ENCODE measurements around the gene PRELP.

DNA sequence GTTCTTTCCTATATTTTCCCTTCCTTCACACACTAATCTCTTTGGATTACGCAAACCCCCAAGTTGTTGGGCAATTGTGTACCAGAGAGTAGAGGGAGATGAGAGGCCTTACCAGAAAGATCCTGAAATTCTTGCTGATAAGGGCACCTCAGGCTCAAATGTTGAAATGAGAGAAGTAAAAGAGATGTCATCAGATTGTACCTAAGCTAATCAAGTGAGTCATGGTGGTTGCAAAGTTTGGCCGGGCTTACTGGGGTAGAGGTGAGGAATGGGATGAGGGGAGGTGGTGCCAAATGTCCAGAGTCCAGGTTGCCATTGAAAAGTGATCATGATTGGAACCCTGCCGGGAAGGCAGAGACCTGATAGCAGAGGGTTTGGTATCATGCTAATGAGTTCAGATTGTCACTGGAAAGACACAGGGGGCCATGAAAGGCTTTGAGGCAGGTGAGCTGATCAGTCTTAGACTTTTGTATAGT is 61.4 kb downstream of the PRELP start:
- TF ChIP-seq SP1 (IDR thresholded peaks at IDR 0.05): no peak
- no peak for TF ChIP-seq BHLHE40 (IDR thresholded peaks at IDR 0.05; ENCODE audit: borderline replicate concordance)
- no peak for TF ChIP-seq TARDBP (IDR thresholded peaks at IDR 0.05)
- TF ChIP-seq ELF4 (IDR thresholded peaks at IDR 0.05): no peak
- TF ChIP-seq SUZ12 (IDR thresholded peaks at IDR 0.05): no peak
- TF ChIP-seq FOXA1 (IDR thresholded peaks at IDR 0.05): no peak
- TF ChIP-seq NFRKB (IDR thresholded peaks at IDR 0.05): no peak

Measured in HEK293T (cell line).